Measurements from ENCODE around the gene CHID1.

CHID1 gene

GRCh38 chr11:871472-871871 lies 39.1 kb downstream of the CHID1 start:
- Mint-ChIP-seq H3K36me3 (ENCODE audit: low read depth) (peaks cover 5% of the 10 kb centered on the region), H3K4me1 (no peaks in the 10 kb centered on the region), H3K9me3 (no peaks in the 10 kb centered on the region), H3K27ac (no peak overlapping the region), H3K4me3 (no peak overlapping the region), H3K27me3 (no peaks in the 10 kb centered on the region)
- ATAC-seq: no peak
- no peak for DNase-seq

- no peak for ATAC-seq
Measured at GRCh38 chr11:870418-870817, 40.2 kb downstream of the CHID1 start.

GRCh38 chr11:870127-870413 lies 40.5 kb downstream of the CHID1 start:
- Mint-ChIP-seq H3K27me3 (no peaks in the 10 kb centered on the region), H3K27ac (no peak overlapping the region), H3K4me1 (no peaks in the 10 kb centered on the region), H3K9me3 (no peaks in the 10 kb centered on the region), H3K36me3 (ENCODE audit: low read depth) (peaks cover 5% of the 10 kb centered on the region), H3K4me3 (no peak overlapping the region)
- DNase-seq (no peak), ATAC-seq (no peak)

More at GRCh38 chr11:870418-870817, 40.2 kb downstream of the CHID1 start:
- Mint-ChIP-seq H3K4me3 (no peak overlapping the region), H3K9me3 (no peaks in the 10 kb centered on the region), H3K27me3 (no peaks in the 10 kb centered on the region), H3K36me3 (ENCODE audit: low read depth) (peaks cover 5% of the 10 kb centered on the region), H3K4me1 (no peaks in the 10 kb centered on the region), H3K27ac (no peak overlapping the region)
- DNase-seq: no peak

- Mint-ChIP-seq H3K36me3 (ENCODE audit: low read depth) (peaks cover 5% of the 10 kb centered on the region), H3K4me1 (no peaks in the 10 kb centered on the region), H3K9me3 (no peaks in the 10 kb centered on the region), H3K4me3 (no peak overlapping the region), H3K27ac (no peak overlapping the region), H3K27me3 (no peaks in the 10 kb centered on the region)
- DNase-seq: no peak
- ATAC-seq: no peak
Measured at GRCh38 chr11:869399-870126, 41.0 kb downstream of the CHID1 start.

DNA sequence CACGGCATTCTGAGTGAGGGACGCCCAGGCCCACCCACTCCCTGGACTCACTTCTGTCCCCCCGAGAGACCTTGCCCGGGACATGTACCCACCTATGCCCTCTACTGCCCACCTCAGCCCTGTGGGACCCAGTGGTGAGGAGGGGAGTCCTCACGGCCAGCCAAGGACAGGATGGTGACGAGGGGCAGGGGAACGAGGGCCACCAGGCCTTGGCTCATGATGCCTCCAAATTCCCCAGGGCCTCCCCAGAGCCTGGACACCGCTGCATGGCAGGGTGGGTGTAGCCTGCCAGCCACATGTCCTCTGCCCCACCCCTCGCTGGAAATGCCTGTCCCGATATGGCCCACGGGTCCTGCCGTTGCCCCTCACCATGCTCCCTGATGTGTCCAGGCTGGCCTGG lies 41.8 kb downstream of the CHID1 start:
- DNase-seq: no peak
- H3K27ac Mint-ChIP-seq: no peak overlapping the region

DNA sequence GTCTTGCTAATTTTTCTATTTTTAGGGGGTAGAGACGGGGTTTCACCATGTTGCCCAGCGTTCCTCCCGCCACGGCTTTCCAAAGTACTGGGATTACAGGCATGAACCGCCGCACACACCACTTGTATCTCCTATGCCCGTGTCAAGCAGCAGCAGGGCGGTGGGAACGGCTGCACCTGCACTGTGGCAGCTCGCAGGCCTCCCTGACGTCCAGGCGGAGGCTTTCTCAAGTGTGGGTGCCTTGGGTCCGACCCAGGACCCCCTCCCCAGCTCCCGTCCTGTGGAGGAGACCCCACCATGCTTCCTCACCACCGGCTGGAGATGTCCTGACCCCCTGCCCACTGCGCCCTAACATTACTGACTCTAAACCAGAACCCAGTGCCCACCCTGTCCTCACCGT lies 42.2 kb downstream of the CHID1 start:
- H3K4me1 Mint-ChIP-seq: no peaks in the 10 kb centered on the region
- no peak overlapping the region for H3K27ac Mint-ChIP-seq
- ATAC-seq (no peak), DNase-seq (no peak)
- H3K9me3 Mint-ChIP-seq: no peaks in the 10 kb centered on the region
- H3K36me3 Mint-ChIP-seq (ENCODE audit: low read depth): no peaks in the 10 kb centered on the region
- no peak overlapping the region for H3K4me3 Mint-ChIP-seq
- no peaks in the 10 kb centered on the region for H3K27me3 Mint-ChIP-seq

More for the DNA sequence above, 41.8 kb downstream of the CHID1 start:
- no peaks in the 10 kb centered on the region for H3K9me3 Mint-ChIP-seq
- no peak for ATAC-seq
- no peaks in the 10 kb centered on the region for H3K4me1 Mint-ChIP-seq
- H3K36me3 Mint-ChIP-seq (ENCODE audit: low read depth): peaks cover 4% of the 10 kb centered on the region
- no peak overlapping the region for H3K4me3 Mint-ChIP-seq
- no peaks in the 10 kb centered on the region for H3K27me3 Mint-ChIP-seq

DNA sequence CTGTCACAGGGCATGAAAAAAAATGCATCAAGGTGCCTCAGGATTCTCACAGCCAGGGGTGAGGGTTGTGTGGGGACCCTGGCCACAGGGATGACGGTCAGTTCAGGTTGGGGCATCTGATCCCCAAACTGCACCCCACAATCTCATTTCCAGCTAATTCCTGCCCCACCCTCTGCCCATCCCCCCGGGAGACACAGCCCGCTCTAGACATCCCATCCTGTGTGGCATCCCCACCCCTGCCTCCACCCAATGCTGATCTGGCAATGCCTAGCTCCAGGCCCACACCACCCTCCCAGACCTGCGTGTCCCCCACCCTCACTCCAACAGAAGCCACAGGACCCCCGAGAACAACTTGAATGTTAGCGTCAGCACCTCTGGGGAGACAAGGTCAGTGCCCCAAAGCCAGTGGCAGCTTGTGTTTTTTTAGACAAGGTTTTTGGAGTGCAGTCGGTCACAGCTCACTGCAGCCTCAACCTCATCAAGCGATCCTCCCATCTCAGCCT lies 42.7 kb downstream of the CHID1 start:
- no peaks in the 10 kb centered on the region for H3K4me1 Mint-ChIP-seq
- H3K27me3 Mint-ChIP-seq: no peaks in the 10 kb centered on the region
- no peak for ATAC-seq
- H3K9me3 Mint-ChIP-seq: no peaks in the 10 kb centered on the region
- H3K27ac Mint-ChIP-seq: no peak overlapping the region
- no peak overlapping the region for H3K4me3 Mint-ChIP-seq
- H3K36me3 Mint-ChIP-seq (ENCODE audit: low read depth): no peaks in the 10 kb centered on the region
- DNase-seq: no peak

DNA sequence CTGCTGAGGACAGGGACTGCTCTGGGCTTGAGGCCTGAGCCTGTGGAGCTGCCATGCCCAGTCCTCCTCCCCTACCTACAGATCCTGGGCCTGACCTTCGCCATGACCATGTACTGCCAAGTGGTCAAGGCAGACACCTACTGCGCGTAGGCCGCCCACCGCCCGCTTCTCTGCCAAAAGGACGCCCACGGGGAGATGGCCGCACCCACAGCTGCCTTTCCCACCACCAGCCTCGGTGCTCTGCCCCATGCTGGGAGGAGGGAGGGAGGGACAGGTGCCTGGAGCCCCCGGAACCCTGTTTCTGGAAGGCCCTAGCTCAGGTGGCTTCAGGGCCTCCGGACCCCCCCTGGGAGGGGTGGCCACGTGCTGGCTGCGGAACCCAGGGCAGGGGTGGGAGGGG lies 44.1 kb downstream of the CHID1 start:
- no peak overlapping the region for H3K4me3 Mint-ChIP-seq
- ATAC-seq (no peak), DNase-seq (no peak)
- no peaks in the 10 kb centered on the region for H3K36me3 Mint-ChIP-seq (ENCODE audit: low read depth)
- H3K27me3 Mint-ChIP-seq: no peaks in the 10 kb centered on the region
- H3K9me3 Mint-ChIP-seq: no peaks in the 10 kb centered on the region
- no peak overlapping the region for H3K27ac Mint-ChIP-seq
- H3K4me1 Mint-ChIP-seq: no peaks in the 10 kb centered on the region

GRCh38 chr11:865462-866430 lies 44.9 kb downstream of the CHID1 start:
- H3K36me3 Mint-ChIP-seq (ENCODE audit: low read depth): no peaks in the 10 kb centered on the region
- H3K27me3 Mint-ChIP-seq: no peaks in the 10 kb centered on the region
- H3K27ac Mint-ChIP-seq: no peak overlapping the region
- ATAC-seq (no peak), DNase-seq (no peak)
- no peaks in the 10 kb centered on the region for H3K4me1 Mint-ChIP-seq
- H3K4me3 Mint-ChIP-seq: no peak overlapping the region
- no peaks in the 10 kb centered on the region for H3K9me3 Mint-ChIP-seq

- H3K27ac Mint-ChIP-seq: no peak overlapping the region
- ATAC-seq: no peak
Measured at GRCh38 chr11:864898-865297, 45.7 kb downstream of the CHID1 start.

GRCh38 chr11:863910-864827 lies 46.4 kb downstream of the CHID1 start:
- no peak overlapping the region for H3K4me3 Mint-ChIP-seq
- H3K4me1 Mint-ChIP-seq: no peaks in the 10 kb centered on the region
- ATAC-seq (no peak), DNase-seq (no peak)
- H3K36me3 Mint-ChIP-seq (ENCODE audit: low read depth): no peaks in the 10 kb centered on the region
- H3K27ac Mint-ChIP-seq: no peak overlapping the region
- H3K27me3 Mint-ChIP-seq: no peaks in the 10 kb centered on the region
- no peaks in the 10 kb centered on the region for H3K9me3 Mint-ChIP-seq

More at GRCh38 chr11:864898-865297, 45.7 kb downstream of the CHID1 start:
- no peaks in the 10 kb centered on the region for H3K4me1 Mint-ChIP-seq
- no peak overlapping the region for H3K4me3 Mint-ChIP-seq
- no peaks in the 10 kb centered on the region for H3K27me3 Mint-ChIP-seq
- DNase-seq: no peak
- no peaks in the 10 kb centered on the region for H3K36me3 Mint-ChIP-seq (ENCODE audit: low read depth)
- H3K9me3 Mint-ChIP-seq: no peaks in the 10 kb centered on the region

GRCh38 chr11:863023-863909 lies 47.3 kb downstream of the CHID1 start:
- Mint-ChIP-seq H3K4me1 (no peaks in the 10 kb centered on the region), H3K27me3 (no peaks in the 10 kb centered on the region), H3K9me3 (no peaks in the 10 kb centered on the region), H3K4me3 (no peak overlapping the region), H3K36me3 (ENCODE audit: low read depth) (no peaks in the 10 kb centered on the region), H3K27ac (no peak overlapping the region)
- no peak for ATAC-seq
- no peak for DNase-seq

DNA sequence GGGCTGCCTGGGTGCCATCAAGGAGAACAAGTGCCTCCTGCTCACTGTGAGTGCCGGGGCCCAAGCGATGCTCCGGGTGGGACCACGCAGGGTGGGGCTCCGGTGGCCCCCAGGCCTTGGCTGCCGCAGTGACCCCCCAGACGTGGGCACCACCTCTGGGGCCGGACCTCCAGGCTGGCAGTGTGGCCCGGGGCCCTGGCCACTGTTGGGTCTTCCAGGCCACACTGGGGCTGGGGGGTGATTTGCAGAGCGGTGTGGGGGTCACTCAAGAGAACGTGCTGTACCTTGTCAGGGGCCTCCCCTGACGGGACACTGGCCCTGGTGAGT lies 48.0 kb downstream of the CHID1 start:
- Mint-ChIP-seq H3K9me3 (no peaks in the 10 kb centered on the region), H3K36me3 (ENCODE audit: low read depth) (no peaks in the 10 kb centered on the region), H3K27me3 (no peaks in the 10 kb centered on the region), H3K4me1 (no peaks in the 10 kb centered on the region), H3K4me3 (no peak overlapping the region), H3K27ac (no peak overlapping the region)
- ATAC-seq: no peak
- no peak for DNase-seq

Measured in activated naive CD8-positive, alpha-beta T cell treated with anti-CD3 and anti-CD28 coated beads, Interleukin-2, amount 50 U/mL, for 24 hours (primary cell).